K562 (cell line): Measurements from ENCODE around the gene ETS1.

ENCODE experiments used
- E2F6 ChIP-seq, 2 experiments: IDR thresholded peaks; 2 replicates each; pipeline ENCODE4 v1.6.1; 2011; ENCODE audit warnings: borderline replicate concordance in 1 of 2, control low read depth in 1 of 2, low read depth in 1 of 2, low read length in 1 of 2, mild to moderate bottlenecking in 1 of 2, mixed read lengths in 1 of 2, moderate library complexity in 1 of 2; ENCODE audit not compliant: insufficient read depth in 1 of 2, insufficient read length in 1 of 2, poor library complexity in 1 of 2, severe bottlenecking in 1 of 2; ENCODE audit errors: extremely low read depth in 1 of 2
- MAFG ChIP-seq: fragments of 450-650 bp; conservative IDR thresholded peaks from 2 replicates; pipeline ENCODE4 v1.6.1; 2016; ENCODE audit warnings: missing genetic modification characterization, missing compliant biosample characterization
- POLR2A ChIP-seq: fragments of 450-650 bp; conservative IDR thresholded peaks from 2 replicates; pipeline ENCODE4 v1.6.1; 2016
- RFX5 ChIP-seq: IDR thresholded peaks from 2 replicates; pipeline ENCODE4 v1.6.1; 2011; ENCODE audit warnings: low read depth, mild to moderate bottlenecking, improper control_type of control experiment, low read length
- SREBF1 ChIP-seq: fragments of 150-350 bp; IDR thresholded peaks from 2 replicates; pipeline ENCODE4 v1.6.1; 2014; ENCODE audit warnings: antibody characterized with exemption, low read depth, low read length, borderline replicate concordance
- TCFL5 ChIP-seq: fragments of 250-450 bp; sonication (Bioruptor Pico); conservative IDR thresholded peaks from 2 replicates; pipeline ENCODE4 v1.6.1; 2021; ENCODE audit warnings: mild to moderate bottlenecking, moderate library complexity, matching md5 sums
- ZKSCAN1 ChIP-seq: fragments of 150-350 bp; IDR thresholded peaks from 2 replicates; pipeline ENCODE4 v1.6.1; 2016; ENCODE audit warnings: low read depth, low read length
- ZNF431 ChIP-seq: sonication (generic); formaldehyde crosslinking; IDR thresholded peaks from 2 replicates; pipeline ENCODE4 v1.8.0; 2022; ENCODE audit warnings: mild to moderate bottlenecking, missing genetic modification reagents

GRCh38 chr11:128424851-128425285 is 162.5 kb downstream of the ETS1 start:
- TF ChIP-seq MAFG (tag), result no peak
- no peak for TF ChIP-seq ZKSCAN1
- no peak for TF ChIP-seq ZNF431 (CRISPR knock-in tag)
- TF ChIP-seq RFX5, result no peak
- no peak for TF ChIP-seq POLR2A
- no peak for TF ChIP-seq TCFL5
- no peak for TF ChIP-seq E2F6 (IDR thresholded peaks at IDR 0.05; ENCODE audit: borderline replicate concordance in 1 of 2, extremely low read depth in 1 of 2, insufficient read depth in 1 of 2, insufficient read length in 1 of 2, low read depth in 1 of 2, low read length in 1 of 2, poor library complexity in 1 of 2, severe bottlenecking in 1 of 2)
- no peak for TF ChIP-seq SREBF1
